CD4-positive, alpha-beta T cell (primary cell): Measurements from ENCODE around the gene PLCH2. TPM values are rescaled to one million over a fixed set of nuclear protein-coding genes. Genes with fewer than 3 reads are reported as not detected.

Experiments used
- ATAC-seq: fragments of 200-7000 bp; cut with Tn5 transposase; one replicate; pipeline ENCODE4 v1.10.0; 2022; ENCODE audit warnings: mild to moderate bottlenecking; ENCODE audit not compliant: poor library complexity
- CTCF ChIA-PET: fragments of 350-600 bp; sonication (Branson Sonifier 250); formaldehyde crosslinking; loops from one replicate; lab custom pipeline; 2021; ENCODE audit warnings: antibody characterized with exemption, inconsistent platforms; lab: Charles Lee
- POLR2A ChIA-PET: fragments of 350-600 bp; sonication (Branson Sonifier 250); formaldehyde crosslinking; loops from one replicate; lab custom pipeline; 2021; ENCODE audit warnings: antibody characterized with exemption, inconsistent platforms; lab: Charles Lee
- DNase-seq, 14 experiments: peaks; one replicate each; pipeline ENCODE4 v3.0.0-alpha.2; 2013 to 2020; ENCODE audit warnings: mixed read lengths in 2 of 14
- H3K27ac ChIP-seq, 2 donors: one replicate each; pipeline versions ENCODE4 v1.5.1 to v1.7.0; 2013; ENCODE audit warnings: low read length in 2 of 2, low read depth in 1 of 2, mild to moderate bottlenecking in 1 of 2
- H3K27me3 ChIP-seq, 2 experiments: 1 replicate in 1 of 2; 2 replicates in 1 of 2; pipeline versions ENCODE4 v1.6.1 to v1.7.0; 2013; ENCODE audit warnings: low read length in 2 of 2, control low read depth in 1 of 2, mild to moderate bottlenecking in 1 of 2, moderate library complexity in 1 of 2; ENCODE audit not compliant: insufficient read depth in 2 of 2, control insufficient read depth in 1 of 2
- H3K36me3 ChIP-seq: one replicate; pipeline ENCODE4 v1.6.1; 2013; ENCODE audit warnings: low read length, control low read depth; ENCODE audit not compliant: insufficient read depth
- H3K4me1 ChIP-seq: one replicate; pipeline ENCODE4 v1.6.1; 2013; ENCODE audit warnings: low read length, control low read depth; ENCODE audit not compliant: insufficient read depth
- H3K4me3 ChIP-seq: one replicate; pipeline ENCODE4 v1.5.1; 2013; ENCODE audit warnings: mild to moderate bottlenecking, low read length, moderate library complexity
- H3K9me3 ChIP-seq, 2 experiments: 1 replicate in 1 of 2; 2 replicates in 1 of 2; pipeline versions ENCODE4 v1.6.1 to v1.7.0; 2013; ENCODE audit warnings: low read length in 2 of 2, mild to moderate bottlenecking in 2 of 2, control low read depth in 1 of 2, moderate library complexity in 1 of 2; ENCODE audit not compliant: control insufficient read depth in 1 of 2, insufficient read depth in 1 of 2
- H3K27ac Mint-ChIP-seq: one replicate; pipeline ENCODE4 v1.8.0; 2020; ENCODE audit warnings: mixed read lengths
- H3K27me3 Mint-ChIP-seq: one replicate; pipeline ENCODE4 v1.8.0; 2021; ENCODE audit warnings: mixed read lengths
- H3K36me3 Mint-ChIP-seq: one replicate; pipeline ENCODE4 v1.8.0; 2021; ENCODE audit warnings: low read depth, mixed read lengths
- H3K4me1 Mint-ChIP-seq: one replicate; pipeline ENCODE4 v1.8.0; 2021; ENCODE audit warnings: low read depth, mixed read lengths
- H3K4me3 Mint-ChIP-seq: one replicate; pipeline ENCODE4 v1.8.0; 2020; ENCODE audit warnings: mild to moderate bottlenecking, mixed read lengths
- H3K9me3 Mint-ChIP-seq: one replicate; pipeline ENCODE4 v1.8.0; 2020; ENCODE audit warnings: mixed read lengths
- intact Hi-C, 2 experiments: fragments of 100-400 bp; cut with DNase I in 1 of 2; cut with micrococcal nuclease in 1 of 2; formaldehyde crosslinking; loops; one replicate each; pipeline versions ENCODE4 v1.15.1 to v1.9.0; 2023 to 2025; cut with DNase I, micrococcal nuclease
- total RNA-seq, 174 experiments: library from RNA in 2 of 174; stranded (reverse) in 2 of 174; gene quantifications; one replicate each; pipeline ENCODE4 v1.2.3 and lab custom pipeline; 2021 to 2026
- TF ChIP-seq, protein P1 (sequence below): fragments of 200-600 bp; IDR thresholded peaks from one replicate; pipeline ENCODE4 v1.8.0; 2022; ENCODE audit warnings: antibody characterized with exemption, mild to moderate bottlenecking

PLCH2 gene
- total RNA-seq, 2 experiments from 2014 or later = 47.6 to 48.1 TPM

DNA sequence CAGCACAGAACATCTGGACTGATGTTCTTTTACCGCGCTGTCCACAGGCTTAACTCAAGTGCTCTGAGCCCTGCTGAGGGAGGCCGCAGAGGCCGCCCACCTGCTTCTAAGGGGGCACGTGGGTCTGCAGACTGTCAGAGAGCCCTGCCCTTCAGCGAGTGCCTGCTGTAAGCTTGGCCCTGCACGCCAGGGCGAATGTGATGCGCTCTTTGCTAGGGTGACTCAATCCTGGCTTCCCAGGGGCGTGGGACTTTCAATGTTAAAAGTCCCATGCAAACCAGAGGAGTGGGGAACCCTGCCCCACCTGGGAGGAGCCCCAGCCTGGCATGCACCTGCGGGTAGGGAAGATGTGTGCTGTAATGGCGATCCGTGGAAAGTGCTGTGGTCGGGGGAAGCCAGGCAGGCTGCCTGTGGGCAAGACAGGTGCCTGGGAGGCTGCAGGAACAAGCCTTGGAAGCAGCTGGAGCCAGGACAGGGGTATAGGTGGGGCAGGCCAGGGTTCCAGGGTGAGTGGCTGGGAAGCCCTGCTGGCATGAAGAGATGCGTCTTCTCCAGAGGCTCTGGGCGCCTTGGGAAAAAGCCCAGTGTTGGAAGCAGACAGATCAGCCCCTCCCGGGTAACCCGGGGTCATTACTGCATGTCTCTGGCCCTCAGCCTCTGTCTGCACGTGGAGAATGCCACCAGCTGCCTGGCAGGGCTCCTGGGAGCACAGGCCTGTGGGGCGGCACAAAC lies 50.9 kb downstream of the PLCH2 start:
- Mint-ChIP-seq H3K4me1 (peaks cover 54% of the 10 kb centered on the region), H3K9me3 (no peaks in the 10 kb centered on the region), H3K36me3 (peaks cover 23% of the 10 kb centered on the region), H3K27ac (peak overlapping the region; percentile 86), H3K4me3 (peak overlapping the region; percentile 63), H3K27me3 (peaks cover 20% of the 10 kb centered on the region)
- peaks cover 0 to 12% of the 10 kb centered on the region in 2 experiments for H3K9me3 ChIP-seq
- H3K4me1 ChIP-seq = peaks cover 76% of the 10 kb centered on the region
- TF ChIP-seq, protein P1, sequence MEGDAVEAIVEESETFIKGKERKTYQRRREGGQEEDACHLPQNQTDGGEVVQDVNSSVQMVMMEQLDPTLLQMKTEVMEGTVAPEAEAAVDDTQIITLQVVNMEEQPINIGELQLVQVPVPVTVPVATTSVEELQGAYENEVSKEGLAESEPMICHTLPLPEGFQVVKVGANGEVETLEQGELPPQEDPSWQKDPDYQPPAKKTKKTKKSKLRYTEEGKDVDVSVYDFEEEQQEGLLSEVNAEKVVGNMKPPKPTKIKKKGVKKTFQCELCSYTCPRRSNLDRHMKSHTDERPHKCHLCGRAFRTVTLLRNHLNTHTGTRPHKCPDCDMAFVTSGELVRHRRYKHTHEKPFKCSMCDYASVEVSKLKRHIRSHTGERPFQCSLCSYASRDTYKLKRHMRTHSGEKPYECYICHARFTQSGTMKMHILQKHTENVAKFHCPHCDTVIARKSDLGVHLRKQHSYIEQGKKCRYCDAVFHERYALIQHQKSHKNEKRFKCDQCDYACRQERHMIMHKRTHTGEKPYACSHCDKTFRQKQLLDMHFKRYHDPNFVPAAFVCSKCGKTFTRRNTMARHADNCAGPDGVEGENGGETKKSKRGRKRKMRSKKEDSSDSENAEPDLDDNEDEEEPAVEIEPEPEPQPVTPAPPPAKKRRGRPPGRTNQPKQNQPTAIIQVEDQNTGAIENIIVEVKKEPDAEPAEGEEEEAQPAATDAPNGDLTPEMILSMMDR = no peak
- POLR2A ChIA-PET = interaction anchor here (1.1 to 8.5 kb wide), 12 partner anchors 15 to 298 kb away, joined by 3 to 164 read pairs (median 11); partner anchors contain the start of genes MORN1, PEX10, PRXL2B and RER1
- H3K27me3 ChIP-seq = peaks cover 27 to 31% of the 10 kb centered on the region in 2 experiments
- H3K4me3 ChIP-seq = peak overlapping the region; percentile 53
- H3K27ac ChIP-seq = no peak overlapping the region
- CTCF ChIA-PET = interaction anchor here (1.0 to 4.2 kb wide), 3 partner anchors 20 to 59 kb away, joined by 4 to 37 read pairs (median 5); no protein-coding TSS in a partner anchor
- ATAC-seq (peak; percentile 1), DNase-seq (peak in 5 of 14 experiments; percentile 36 to 76 (median 47))
- intact Hi-C loops = loop anchor here (1.0 to 10.0 kb wide), 9 partner anchors 20 to 1248 kb away; partner anchors contain the start of genes PEX10 (in 2 of the 2), PRXL2B (in 2 of the 2), MORN1 (in 1 of the 2) and RER1 (in 1 of the 2)
- peaks cover 6% of the 10 kb centered on the region for H3K36me3 ChIP-seq

DNA sequence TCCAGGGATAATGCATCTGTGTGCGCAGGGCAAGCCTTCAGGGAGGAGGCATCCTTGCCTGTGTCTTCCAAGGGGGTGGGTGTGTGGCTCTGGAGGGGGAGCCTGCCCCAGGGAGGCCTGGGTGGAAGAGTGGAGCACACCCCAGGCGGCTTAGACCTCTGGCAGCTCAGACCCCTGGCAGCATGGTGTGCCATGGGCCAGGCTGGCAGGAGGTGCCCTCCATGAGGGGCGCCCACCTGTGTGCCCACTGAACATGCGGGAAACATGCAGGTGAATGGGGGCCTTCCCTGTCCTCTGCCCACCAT lies 51.4 kb downstream of the PLCH2 start:
- no peak overlapping the region for H3K27ac Mint-ChIP-seq
- POLR2A ChIA-PET = interaction anchor here (8.5 kb wide), 1 partner anchor 20 kb away, joined by 164 read pairs; no protein-coding TSS in a partner anchor

DNA sequence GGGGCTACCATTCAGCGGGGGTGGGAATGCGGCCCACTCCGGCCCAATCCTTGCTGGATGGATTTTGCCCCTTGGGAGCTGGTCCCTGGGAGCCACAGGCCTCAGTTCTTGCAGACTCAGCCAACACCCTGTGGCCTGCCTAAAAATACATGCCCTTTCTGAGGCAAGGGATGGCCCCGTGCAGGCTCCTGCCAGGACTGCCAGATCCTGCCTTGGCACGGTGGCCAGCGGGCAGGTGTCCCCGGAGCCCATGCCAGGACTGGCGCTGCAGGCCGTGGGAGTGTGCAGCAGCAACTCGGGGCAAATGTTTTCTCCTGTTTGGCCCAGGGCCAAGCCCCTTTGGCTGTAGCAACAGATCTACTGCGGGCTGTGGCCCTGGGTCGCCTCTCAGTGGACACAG lies 51.9 kb downstream of the PLCH2 start:
- TF ChIP-seq, protein P1 = no peak
- no peaks in the 10 kb centered on the region for H3K36me3 ChIP-seq
- POLR2A ChIA-PET = interaction anchor here (8.5 kb wide), 1 partner anchor 20 kb away, joined by 164 read pairs; no protein-coding TSS in a partner anchor
- H3K9me3 Mint-ChIP-seq = no peaks in the 10 kb centered on the region
- peaks cover 44% of the 10 kb centered on the region for H3K4me1 Mint-ChIP-seq
- H3K27me3 ChIP-seq = peaks cover 34 to 36% of the 10 kb centered on the region in 2 experiments
- intact Hi-C loops = loop anchor here (5.0 to 10.0 kb wide), 4 partner anchors 114 to 1247 kb away; partner anchors contain the start of gene SMIM1 (in 1 of the 2)
- peaks cover 14% of the 10 kb centered on the region for H3K36me3 Mint-ChIP-seq
- no peak for DNase-seq
- peaks cover 69% of the 10 kb centered on the region for H3K4me1 ChIP-seq
- H3K4me3 Mint-ChIP-seq = no peak overlapping the region
- no peak for ATAC-seq
- no peak overlapping the region for H3K27ac ChIP-seq
- peaks cover 20% of the 10 kb centered on the region for H3K27me3 Mint-ChIP-seq
- CTCF ChIA-PET = interaction anchor here (0.7 kb wide), 1 partner anchor 17 kb away, joined by 3 read pairs; no protein-coding TSS in a partner anchor
- no peak overlapping the region for H3K27ac Mint-ChIP-seq
- peaks cover 0 to 12% of the 10 kb centered on the region in 2 experiments for H3K9me3 ChIP-seq
- no peak overlapping the region for H3K4me3 ChIP-seq

More for the DNA sequence above, 51.4 kb downstream of the PLCH2 start:
- Histone ChIP-seq H3K9me3 (peaks cover 0 to 12% of the 10 kb centered on the region in 2 experiments), H3K27me3 (peaks cover 30 to 36% of the 10 kb centered on the region in 2 experiments), H3K4me1 (peaks cover 74% of the 10 kb centered on the region), H3K27ac (no peak overlapping the region), H3K4me3 (no peak overlapping the region), H3K36me3 (peaks cover 4% of the 10 kb centered on the region)
- H3K4me3 Mint-ChIP-seq = peak overlapping the region; percentile 63
- H3K27me3 Mint-ChIP-seq = peaks cover 20% of the 10 kb centered on the region
- ATAC-seq = no peak
- H3K4me1 Mint-ChIP-seq = peaks cover 49% of the 10 kb centered on the region
- CTCF ChIA-PET = interaction anchor here (0.7 kb wide), 1 partner anchor 18 kb away, joined by 3 read pairs; no protein-coding TSS in a partner anchor
- H3K36me3 Mint-ChIP-seq = peaks cover 18% of the 10 kb centered on the region
- TF ChIP-seq, protein P1 = no peak
- no peaks in the 10 kb centered on the region for H3K9me3 Mint-ChIP-seq
- intact Hi-C loops = loop anchor here (5.0 to 10.0 kb wide), 4 partner anchors 115 to 1247 kb away; partner anchors contain the start of gene SMIM1 (in 1 of the 2)
- DNase-seq = no peak
